ENCODE data around the gene TLE1. TPM values are rescaled to one million over a fixed set of nuclear protein-coding genes. Genes with fewer than 3 reads are reported as not detected.

The TLE1 gene
- total RNA-seq, 2 experiments from 2014 or later: 0.48 to 0.53 TPM

GRCh38 chr9:81592887-81593266, 96.5 kb downstream of the TLE1 start:
- ChIA-PET CTCF (no interaction called here), POLR2A (no interaction called here)
- H3K27me3 Mint-ChIP-seq: no peaks in the 10 kb centered on the region
- H3K4me1 Mint-ChIP-seq: peaks cover 2% of the 10 kb centered on the region
- peaks cover 7% of the 10 kb centered on the region for H3K9me3 Mint-ChIP-seq
- DNase-seq: no peak
- no peak overlapping the region for H3K4me3 Mint-ChIP-seq
- no peak overlapping the region for H3K27ac Mint-ChIP-seq
- H3K36me3 Mint-ChIP-seq (ENCODE audit: low read depth): no peaks in the 10 kb centered on the region

- Mint-ChIP-seq H3K9me3 (peaks cover 10% of the 10 kb centered on the region), H3K4me1 (no peaks in the 10 kb centered on the region), H3K4me3 (no peak overlapping the region), H3K27ac (no peak overlapping the region), H3K36me3 (ENCODE audit: low read depth) (no peaks in the 10 kb centered on the region), H3K27me3 (no peaks in the 10 kb centered on the region)
- CTCF ChIA-PET: no interaction called here
- POLR2A ChIA-PET: no interaction called here
- no peak for DNase-seq
These were observed 97.6 kb downstream of the TLE1 start for GRCh38 chr9:81591791-81592190.

- Mint-ChIP-seq H3K9me3 (peaks cover 10% of the 10 kb centered on the region), H3K36me3 (ENCODE audit: low read depth) (no peaks in the 10 kb centered on the region), H3K27ac (no peak overlapping the region), H3K27me3 (no peaks in the 10 kb centered on the region), H3K4me1 (no peaks in the 10 kb centered on the region), H3K4me3 (no peak overlapping the region)
- DNase-seq: no peak
- ChIA-PET CTCF (no interaction called here), POLR2A (no interaction called here)
These were observed 98.7 kb downstream of the TLE1 start for GRCh38 chr9:81590688-81591087.

GRCh38 chr9:81589819-81590218, 99.5 kb downstream of the TLE1 start:
- H3K4me3 Mint-ChIP-seq: no peak overlapping the region
- ChIA-PET POLR2A (no interaction called here), CTCF (no interaction called here)
- no peaks in the 10 kb centered on the region for H3K36me3 Mint-ChIP-seq (ENCODE audit: low read depth)
- H3K27ac Mint-ChIP-seq: no peak overlapping the region
- H3K9me3 Mint-ChIP-seq: peaks cover 8% of the 10 kb centered on the region
- no peaks in the 10 kb centered on the region for H3K27me3 Mint-ChIP-seq
- H3K4me1 Mint-ChIP-seq: no peaks in the 10 kb centered on the region
- DNase-seq: no peak

- H3K27me3 Mint-ChIP-seq: no peaks in the 10 kb centered on the region
- H3K9me3 Mint-ChIP-seq: peaks cover 6% of the 10 kb centered on the region
- H3K36me3 Mint-ChIP-seq (ENCODE audit: low read depth): no peaks in the 10 kb centered on the region
- DNase-seq: no peak
- H3K27ac Mint-ChIP-seq: no peak overlapping the region
- POLR2A ChIA-PET: no interaction called here
- H3K4me3 Mint-ChIP-seq: no peak overlapping the region
- CTCF ChIA-PET: no interaction called here
- H3K4me1 Mint-ChIP-seq: no peaks in the 10 kb centered on the region
These were observed 100.0 kb downstream of the TLE1 start for GRCh38 chr9:81589392-81589791.

GRCh38 chr9:81588148-81588871, 101.0 kb downstream of the TLE1 start:
- H3K9me3 Mint-ChIP-seq: peaks cover 6% of the 10 kb centered on the region
- ChIA-PET CTCF (no interaction called here), POLR2A (no interaction called here)
- no peak for DNase-seq
- H3K27me3 Mint-ChIP-seq: no peaks in the 10 kb centered on the region
- H3K36me3 Mint-ChIP-seq (ENCODE audit: low read depth): no peaks in the 10 kb centered on the region
- no peak overlapping the region for H3K4me3 Mint-ChIP-seq
- no peak overlapping the region for H3K27ac Mint-ChIP-seq
- H3K4me1 Mint-ChIP-seq: no peaks in the 10 kb centered on the region

GRCh38 chr9:81586786-81587185, 102.6 kb downstream of the TLE1 start:
- H3K9me3 Mint-ChIP-seq: peaks cover 2% of the 10 kb centered on the region
- POLR2A ChIA-PET: no interaction called here

GRCh38 chr9:81585191-81585763, 104.1 kb downstream of the TLE1 start:
- no peak overlapping the region for H3K27ac Mint-ChIP-seq
- no peaks in the 10 kb centered on the region for H3K4me1 Mint-ChIP-seq
- H3K4me3 Mint-ChIP-seq: no peak overlapping the region
- no peaks in the 10 kb centered on the region for H3K27me3 Mint-ChIP-seq
- H3K36me3 Mint-ChIP-seq (ENCODE audit: low read depth): no peaks in the 10 kb centered on the region
- no peak for DNase-seq
- POLR2A ChIA-PET: no interaction called here
- peaks cover 5% of the 10 kb centered on the region for H3K9me3 Mint-ChIP-seq
- CTCF ChIA-PET: no interaction called here

More at GRCh38 chr9:81586786-81587185, 102.6 kb downstream of the TLE1 start:
- Mint-ChIP-seq H3K27ac (no peak overlapping the region), H3K27me3 (no peaks in the 10 kb centered on the region), H3K4me1 (no peaks in the 10 kb centered on the region), H3K36me3 (ENCODE audit: low read depth) (no peaks in the 10 kb centered on the region), H3K4me3 (no peak overlapping the region)
- CTCF ChIA-PET: no interaction called here
- DNase-seq: no peak

GRCh38 chr9:81584099-81584498, 105.2 kb downstream of the TLE1 start:
- POLR2A ChIA-PET: no interaction called here
- H3K27me3 Mint-ChIP-seq: no peaks in the 10 kb centered on the region
- no peak overlapping the region for H3K4me3 Mint-ChIP-seq
- CTCF ChIA-PET: no interaction called here
- H3K27ac Mint-ChIP-seq: no peak overlapping the region
- H3K4me1 Mint-ChIP-seq: no peaks in the 10 kb centered on the region
- peaks cover 5% of the 10 kb centered on the region for H3K9me3 Mint-ChIP-seq
- no peak for DNase-seq
- H3K36me3 Mint-ChIP-seq (ENCODE audit: low read depth): no peaks in the 10 kb centered on the region

- Mint-ChIP-seq H3K27me3 (no peaks in the 10 kb centered on the region), H3K4me3 (no peak overlapping the region), H3K27ac (no peak overlapping the region), H3K36me3 (ENCODE audit: low read depth) (no peaks in the 10 kb centered on the region), H3K4me1 (no peaks in the 10 kb centered on the region), H3K9me3 (peaks cover 2% of the 10 kb centered on the region)
- DNase-seq: no peak
- CTCF ChIA-PET: no interaction called here
- POLR2A ChIA-PET: no interaction called here
These were observed 107.4 kb downstream of the TLE1 start for GRCh38 chr9:81581986-81582385.

- Mint-ChIP-seq H3K9me3 (peaks cover 2% of the 10 kb centered on the region), H3K4me3 (no peak overlapping the region), H3K4me1 (no peaks in the 10 kb centered on the region), H3K27ac (no peak overlapping the region), H3K36me3 (ENCODE audit: low read depth) (no peaks in the 10 kb centered on the region), H3K27me3 (no peaks in the 10 kb centered on the region)
- no peak for DNase-seq
- POLR2A ChIA-PET: no interaction called here
- CTCF ChIA-PET: no interaction called here
These were observed 110.0 kb downstream of the TLE1 start for GRCh38 chr9:81579381-81579780.

- ChIA-PET CTCF (no interaction called here), POLR2A (no interaction called here)
- Mint-ChIP-seq H3K36me3 (ENCODE audit: low read depth) (no peaks in the 10 kb centered on the region), H3K4me1 (no peaks in the 10 kb centered on the region), H3K27me3 (no peaks in the 10 kb centered on the region), H3K4me3 (no peak overlapping the region), H3K9me3 (peaks cover 2% of the 10 kb centered on the region), H3K27ac (no peak overlapping the region)
- DNase-seq: no peak
These were observed 110.7 kb downstream of the TLE1 start for GRCh38 chr9:81578606-81579005.

- Mint-ChIP-seq H3K27me3 (no peaks in the 10 kb centered on the region), H3K27ac (no peak overlapping the region), H3K9me3 (no peaks in the 10 kb centered on the region), H3K4me1 (no peaks in the 10 kb centered on the region), H3K36me3 (ENCODE audit: low read depth) (no peaks in the 10 kb centered on the region), H3K4me3 (no peak overlapping the region)
- ChIA-PET POLR2A (no interaction called here), CTCF (no interaction called here)
- DNase-seq: no peak
These were observed 113.4 kb downstream of the TLE1 start for GRCh38 chr9:81575956-81576355.

GRCh38 chr9:81574405-81574804, 114.9 kb downstream of the TLE1 start:
- Mint-ChIP-seq H3K4me1 (no peaks in the 10 kb centered on the region), H3K27ac (no peak overlapping the region), H3K36me3 (ENCODE audit: low read depth) (no peaks in the 10 kb centered on the region), H3K4me3 (no peak overlapping the region), H3K27me3 (no peaks in the 10 kb centered on the region), H3K9me3 (no peaks in the 10 kb centered on the region)
- CTCF ChIA-PET: no interaction called here
- POLR2A ChIA-PET: no interaction called here
- DNase-seq: no peak

All from activated CD4-positive, alpha-beta memory T cell treated with anti-CD3 and anti-CD28 coated beads, Interleukin-2, amount 10 ng/mL, durations not matched to agents 7 days and 5 days (primary cell).